ENCODE results near the gene RBPJ.

RBPJ gene

GRCh38 chr4:26407476-26407875, 86.7 kb downstream of the RBPJ start:
- H3F3A ChIP-seq (ENCODE audit: insufficient read depth, low read length): no peaks in the 10 kb centered on the region
- H3K36me3 ChIP-seq (ENCODE audit: insufficient read depth, low read length): peaks cover 14% of the 10 kb centered on the region

DNA sequence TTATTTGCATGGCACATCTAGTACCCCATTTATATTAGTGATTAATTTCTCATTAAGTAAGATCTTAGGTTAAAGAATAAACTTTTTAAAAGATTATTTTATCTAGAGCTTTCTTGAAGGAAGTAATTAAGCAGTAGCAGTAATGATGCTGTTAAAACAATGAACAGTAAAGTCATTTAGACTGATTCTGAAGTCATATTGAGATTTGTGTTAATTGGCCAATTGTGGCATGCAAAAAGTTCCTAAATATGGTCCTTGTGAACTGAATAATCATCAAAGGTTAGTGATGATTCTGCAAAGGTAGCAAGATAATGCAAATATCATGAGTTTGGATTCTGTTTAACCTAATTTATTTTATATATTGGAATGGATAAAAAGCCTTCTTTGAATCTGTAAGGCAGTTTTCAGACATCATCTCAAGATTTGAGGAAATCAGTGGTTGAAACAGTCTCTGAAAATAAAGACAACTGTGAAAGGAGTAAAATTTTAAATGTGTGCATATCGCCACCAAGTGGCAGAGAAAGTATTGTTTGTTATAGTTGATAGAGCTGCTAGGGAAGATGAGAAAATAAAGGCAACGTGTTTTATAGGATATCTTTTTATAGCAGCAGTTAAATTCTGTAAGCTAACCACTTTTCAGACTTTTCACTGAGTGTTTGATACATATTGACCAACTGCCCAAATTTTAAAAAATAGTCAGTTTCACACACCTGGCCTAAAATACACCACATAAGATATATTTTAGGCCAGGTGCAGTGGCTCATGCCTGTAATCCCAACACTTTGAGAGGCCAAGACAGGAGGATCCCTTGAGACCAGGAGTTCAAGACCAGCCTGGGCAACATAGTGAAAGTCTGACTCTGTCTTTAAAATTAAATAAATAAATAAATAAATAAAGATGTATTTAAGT, 89.8 kb downstream of the RBPJ start:
- H3K9me2 ChIP-seq (ENCODE audit: low read depth, low read length): no peaks in the 10 kb centered on the region
- no peak overlapping the region for H3K9ac ChIP-seq (ENCODE audit: low read length)
- H3K36me3 ChIP-seq (ENCODE audit: insufficient read depth, low read length): peaks cover 14% of the 10 kb centered on the region
- no peak overlapping the region for H3K4me2 ChIP-seq (ENCODE audit: low read length)
- no peak overlapping the region for H3K4me3 ChIP-seq (ENCODE audit: low read depth, low read length, poor library complexity, severe bottlenecking)
- no peaks in the 10 kb centered on the region for H3K9me3 ChIP-seq (ENCODE audit: low read length)
- TF ChIP-seq EZH2 (IDR thresholded peaks at IDR 0.05; ENCODE audit: borderline replicate concordance, low read length): no peak
- TF ChIP-seq, protein P1, sequence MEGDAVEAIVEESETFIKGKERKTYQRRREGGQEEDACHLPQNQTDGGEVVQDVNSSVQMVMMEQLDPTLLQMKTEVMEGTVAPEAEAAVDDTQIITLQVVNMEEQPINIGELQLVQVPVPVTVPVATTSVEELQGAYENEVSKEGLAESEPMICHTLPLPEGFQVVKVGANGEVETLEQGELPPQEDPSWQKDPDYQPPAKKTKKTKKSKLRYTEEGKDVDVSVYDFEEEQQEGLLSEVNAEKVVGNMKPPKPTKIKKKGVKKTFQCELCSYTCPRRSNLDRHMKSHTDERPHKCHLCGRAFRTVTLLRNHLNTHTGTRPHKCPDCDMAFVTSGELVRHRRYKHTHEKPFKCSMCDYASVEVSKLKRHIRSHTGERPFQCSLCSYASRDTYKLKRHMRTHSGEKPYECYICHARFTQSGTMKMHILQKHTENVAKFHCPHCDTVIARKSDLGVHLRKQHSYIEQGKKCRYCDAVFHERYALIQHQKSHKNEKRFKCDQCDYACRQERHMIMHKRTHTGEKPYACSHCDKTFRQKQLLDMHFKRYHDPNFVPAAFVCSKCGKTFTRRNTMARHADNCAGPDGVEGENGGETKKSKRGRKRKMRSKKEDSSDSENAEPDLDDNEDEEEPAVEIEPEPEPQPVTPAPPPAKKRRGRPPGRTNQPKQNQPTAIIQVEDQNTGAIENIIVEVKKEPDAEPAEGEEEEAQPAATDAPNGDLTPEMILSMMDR (IDR thresholded peaks at IDR 0.05; ENCODE audit: low read length): peak; percentile 46
- H3F3A ChIP-seq (ENCODE audit: insufficient read depth, low read length): no peaks in the 10 kb centered on the region
- H3K4me1 ChIP-seq (ENCODE audit: insufficient read depth, low read length, severe bottlenecking): no peaks in the 10 kb centered on the region
- H2AFZ ChIP-seq (ENCODE audit: low read length): no peak overlapping the region
- H4K20me1 ChIP-seq (ENCODE audit: insufficient read depth, low read length): no peaks in the 10 kb centered on the region
- H3K79me2 ChIP-seq (ENCODE audit: insufficient read depth, low read length): no peaks in the 10 kb centered on the region
- no peak overlapping the region for H3K27ac ChIP-seq (ENCODE audit: low read depth, low read length, poor library complexity, severe bottlenecking)
- H3K27me3 ChIP-seq (ENCODE audit: insufficient read depth, low read length): no peaks in the 10 kb centered on the region

More at GRCh38 chr4:26407476-26407875, 86.7 kb downstream of the RBPJ start:
- Histone ChIP-seq H3K9me3 (ENCODE audit: low read length) (no peaks in the 10 kb centered on the region), H3K4me2 (ENCODE audit: low read length) (no peak overlapping the region), H3K27ac (ENCODE audit: low read depth, low read length, poor library complexity, severe bottlenecking) (no peak overlapping the region), H3K27me3 (ENCODE audit: insufficient read depth, low read length) (no peaks in the 10 kb centered on the region), H3K4me1 (ENCODE audit: insufficient read depth, low read length, severe bottlenecking) (no peaks in the 10 kb centered on the region), H3K4me3 (ENCODE audit: low read depth, low read length, poor library complexity, severe bottlenecking) (no peak overlapping the region), H3K9ac (ENCODE audit: low read length) (no peak overlapping the region), H3K79me2 (ENCODE audit: insufficient read depth, low read length) (no peaks in the 10 kb centered on the region), H2AFZ (ENCODE audit: low read length) (no peak overlapping the region), H3K9me2 (ENCODE audit: low read depth, low read length) (no peaks in the 10 kb centered on the region), H4K20me1 (ENCODE audit: insufficient read depth, low read length) (no peaks in the 10 kb centered on the region)
- TF ChIP-seq EZH2 (IDR thresholded peaks at IDR 0.05; ENCODE audit: borderline replicate concordance, low read length): no peak
- TF ChIP-seq, protein P1 (IDR thresholded peaks at IDR 0.05; ENCODE audit: low read length): no peak

GRCh38 chr4:26412381-26413372, 91.9 kb downstream of the RBPJ start:
- Histone ChIP-seq H3K9me3 (ENCODE audit: low read length) (no peaks in the 10 kb centered on the region), H3K27ac (ENCODE audit: low read depth, low read length, poor library complexity, severe bottlenecking) (no peak overlapping the region), H3K79me2 (ENCODE audit: insufficient read depth, low read length) (no peaks in the 10 kb centered on the region), H3F3A (ENCODE audit: insufficient read depth, low read length) (no peaks in the 10 kb centered on the region), H3K36me3 (ENCODE audit: insufficient read depth, low read length) (no peaks in the 10 kb centered on the region), H3K9me2 (ENCODE audit: low read depth, low read length) (no peaks in the 10 kb centered on the region), H3K9ac (ENCODE audit: low read length) (no peak overlapping the region), H2AFZ (ENCODE audit: low read length) (no peak overlapping the region), H3K4me2 (ENCODE audit: low read length) (no peak overlapping the region), H4K20me1 (ENCODE audit: insufficient read depth, low read length) (no peaks in the 10 kb centered on the region), H3K27me3 (ENCODE audit: insufficient read depth, low read length) (no peaks in the 10 kb centered on the region), H3K4me3 (ENCODE audit: low read depth, low read length, poor library complexity, severe bottlenecking) (no peak overlapping the region), H3K4me1 (ENCODE audit: insufficient read depth, low read length, severe bottlenecking) (no peaks in the 10 kb centered on the region)
- TF ChIP-seq, protein P1 (IDR thresholded peaks at IDR 0.05; ENCODE audit: low read length): no peak
- no peak for TF ChIP-seq EZH2 (IDR thresholded peaks at IDR 0.05; ENCODE audit: borderline replicate concordance, low read length)

Data from OCI-LY1 (cell line).